ENCODE measurements around the gene UNC13C.
"Not testable (repeated sequence)": the region's sequence is repeated elsewhere in the genome, so short reads cannot be mapped to it uniquely, and the experiment has no call there.

The UNC13C gene

GRCh38 chr15:53978253-53978906, at the start of gene UNC13C:
TSS of gene UNC13C (plus strand) at chr15:53978441. CDS start at chr15:54012904, 34,463 bp downstream.
- DNase-seq = no peak

DNA sequence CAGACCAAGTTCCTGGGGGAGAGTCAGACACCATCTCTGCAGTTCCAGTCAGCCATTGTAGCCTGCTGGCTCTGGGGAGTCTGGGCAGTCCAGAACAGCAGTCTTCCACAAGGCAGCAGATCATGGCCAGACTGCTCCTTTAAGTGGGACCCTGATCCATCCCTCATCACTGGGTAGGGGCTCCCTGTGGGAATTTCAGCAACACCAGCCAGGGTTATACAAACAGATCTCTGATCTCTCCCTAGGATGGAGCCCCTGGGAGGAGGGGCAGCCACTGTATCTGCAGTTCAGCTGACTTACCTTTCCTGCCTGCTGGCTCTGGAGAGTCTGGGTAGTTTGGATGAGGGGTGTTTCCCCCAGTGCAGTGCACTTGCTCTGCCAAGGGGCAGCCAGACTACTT, 42.1 kb upstream of the UNC13C start:
- no peak for DNase-seq

DNA sequence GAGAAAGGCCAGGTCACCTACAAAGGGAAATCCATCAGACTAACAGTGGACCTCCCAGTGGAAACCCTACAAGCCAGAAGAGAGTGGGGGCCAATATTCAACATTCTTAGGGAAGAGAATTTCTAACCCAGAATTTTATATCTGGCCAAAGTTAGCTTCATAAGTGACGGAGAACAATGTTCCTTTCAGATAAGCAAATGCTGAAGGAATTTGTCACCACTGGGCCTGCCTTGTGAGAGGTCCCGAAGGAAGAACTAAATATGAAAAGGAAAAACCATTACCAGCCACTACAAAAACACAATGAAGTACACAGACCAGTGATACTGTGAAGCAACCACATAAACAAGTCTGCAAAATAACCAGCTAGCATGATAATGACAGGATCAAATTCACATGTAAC, 40.6 kb upstream of the UNC13C start:
- not testable (repeated sequence) for DNase-seq

GRCh38 chr15:53950572-53950971, 27.7 kb upstream of the UNC13C start:
- no peak for DNase-seq

DNA sequence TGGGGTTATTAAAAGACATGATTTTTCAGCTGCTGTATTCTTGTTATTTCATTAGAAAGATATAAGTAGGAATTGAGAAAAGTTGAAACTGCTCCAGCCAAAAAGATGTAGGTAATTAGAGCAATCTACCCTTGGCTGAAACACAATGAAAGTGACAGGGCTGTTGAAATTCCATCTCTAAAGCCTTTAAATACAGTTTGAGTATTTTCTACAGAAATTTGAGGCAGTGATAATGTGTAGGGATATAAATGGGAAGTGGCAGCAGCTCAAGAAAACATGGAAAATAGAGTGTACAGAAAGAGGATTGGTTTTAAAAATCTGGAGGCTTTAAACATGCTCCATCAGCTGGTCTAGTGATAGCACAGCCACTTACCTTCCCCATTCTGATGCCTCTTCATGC, 22.8 kb upstream of the UNC13C start:
- DNase-seq = no peak

GRCh38 chr15:53962646-53963561, 15.3 kb upstream of the UNC13C start:
- no peak for DNase-seq

DNA sequence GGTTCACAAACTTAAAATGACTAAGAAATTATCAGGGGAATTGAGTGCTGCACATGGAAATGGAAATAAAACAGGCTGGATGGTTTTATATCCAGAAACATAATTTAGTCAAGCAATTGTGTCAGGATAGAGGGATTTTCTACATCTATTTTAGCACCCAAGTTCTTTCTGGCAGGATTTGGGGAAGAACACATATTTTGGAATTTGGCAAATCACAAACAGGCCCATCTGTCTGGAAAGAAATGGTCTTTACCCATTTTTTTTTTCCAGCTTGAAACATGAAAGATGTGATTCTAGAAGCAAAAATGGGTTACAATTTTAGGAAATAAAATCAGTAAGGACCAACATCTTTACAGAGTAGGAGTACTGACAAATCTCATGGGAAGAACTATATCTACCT, 14.4 kb upstream of the UNC13C start:
- DNase-seq = no peak

GRCh38 chr15:53974121-53974520, 4.1 kb upstream of the UNC13C start:
- DNase-seq = no peak

DNA sequence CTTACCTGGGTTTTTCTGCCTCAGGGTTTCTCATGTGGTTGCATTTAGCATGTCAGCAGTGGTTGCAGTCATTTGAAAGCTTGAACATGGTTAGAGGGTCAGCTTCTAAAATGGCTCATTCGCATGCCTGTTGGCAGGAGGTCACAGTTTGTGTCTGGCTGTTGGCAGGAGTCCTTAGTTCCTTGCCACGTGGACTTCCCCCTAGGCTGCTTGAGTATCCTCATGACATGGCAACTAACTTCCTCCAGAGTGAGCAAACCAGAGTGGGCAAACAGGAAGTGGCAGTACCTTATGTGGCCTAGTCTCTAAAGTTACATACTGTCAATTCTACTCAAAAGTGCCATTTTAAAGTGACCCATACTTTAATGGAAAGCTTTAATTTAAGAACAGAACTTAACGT, 3.4 kb upstream of the UNC13C start:
- DNase-seq = no peak

DNA sequence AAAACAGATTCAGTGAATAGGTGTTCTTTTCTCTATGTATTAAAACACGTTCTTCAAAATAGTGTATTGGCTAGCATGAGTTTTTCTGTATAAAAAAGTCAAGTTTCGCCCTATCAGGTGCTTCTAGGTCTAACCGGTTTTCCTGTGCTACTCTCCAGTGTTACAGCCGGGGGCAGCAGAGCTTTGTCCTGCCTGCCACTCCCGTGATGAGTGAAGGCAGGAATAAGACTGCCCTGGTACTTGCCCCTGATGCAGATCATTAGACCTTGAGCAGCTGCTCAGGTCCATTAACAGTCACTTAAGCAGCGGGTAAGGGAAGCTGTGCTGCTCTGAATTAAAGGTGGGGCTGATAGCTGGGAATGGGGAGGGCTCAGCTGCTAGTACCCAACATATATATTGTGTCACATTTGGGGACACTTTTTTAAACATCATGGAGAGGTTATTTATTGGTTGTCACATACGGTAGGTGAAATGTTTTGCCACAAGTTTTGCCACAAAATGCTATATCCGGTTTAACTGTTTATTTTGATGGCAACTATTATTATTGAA, 1.3 kb upstream of the UNC13C start:
- DNase-seq = no peak

- no peak for DNase-seq
Observed at GRCh38 chr15:53979051-53979788, 979 bp downstream of the UNC13C start.

- DNase-seq = no peak
Observed at GRCh38 chr15:53980021-53980420, 1.8 kb downstream of the UNC13C start.

DNA sequence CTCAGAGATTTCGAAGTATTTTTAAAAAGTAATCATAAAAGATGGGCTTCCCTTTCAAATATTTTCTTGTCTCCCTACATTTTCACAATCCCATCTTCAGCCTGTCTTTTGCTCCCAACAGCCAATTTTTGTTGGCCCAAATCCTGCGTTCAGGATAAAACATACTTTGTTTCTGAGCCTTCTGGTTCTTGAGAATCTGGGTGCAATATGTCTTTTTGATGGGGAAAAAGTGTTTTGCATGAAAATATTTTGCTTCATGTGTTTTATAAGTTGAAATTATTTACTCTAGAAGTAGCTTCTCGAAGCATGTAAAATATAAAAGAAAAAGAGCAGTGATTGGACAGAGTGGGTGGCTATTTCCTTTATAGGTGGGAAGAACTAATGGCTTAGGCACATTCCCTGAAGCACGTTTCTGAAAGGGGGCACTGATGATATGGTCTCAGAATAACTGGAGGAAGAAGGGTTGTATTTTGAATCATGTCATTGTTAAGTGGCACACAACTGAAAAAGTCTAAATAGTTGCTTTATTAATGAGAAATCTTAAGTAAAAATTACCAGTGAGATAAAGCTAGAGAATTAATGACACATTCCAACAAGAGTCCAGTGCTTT, 3.9 kb downstream of the UNC13C start:
- no peak for DNase-seq

DNA sequence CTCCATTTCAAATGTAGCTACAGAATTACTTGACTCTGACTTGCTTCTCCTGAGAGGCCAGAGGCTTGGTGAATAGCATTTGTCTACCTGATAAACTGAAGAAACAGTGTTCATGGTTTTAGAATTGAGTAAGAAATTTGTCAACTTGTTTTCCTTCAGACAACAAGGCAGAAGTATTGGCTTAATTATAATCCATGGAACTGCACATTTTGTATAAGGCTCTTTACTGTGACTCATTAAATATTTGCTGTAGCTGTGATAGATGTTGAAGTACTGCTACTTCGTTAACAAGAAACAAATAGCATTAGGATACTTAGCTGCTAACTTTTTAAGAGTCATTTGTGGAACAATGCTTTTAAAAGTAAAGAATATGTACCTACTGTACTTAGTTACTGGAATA, 4.6 kb downstream of the UNC13C start:
- DNase-seq = no peak

DNA sequence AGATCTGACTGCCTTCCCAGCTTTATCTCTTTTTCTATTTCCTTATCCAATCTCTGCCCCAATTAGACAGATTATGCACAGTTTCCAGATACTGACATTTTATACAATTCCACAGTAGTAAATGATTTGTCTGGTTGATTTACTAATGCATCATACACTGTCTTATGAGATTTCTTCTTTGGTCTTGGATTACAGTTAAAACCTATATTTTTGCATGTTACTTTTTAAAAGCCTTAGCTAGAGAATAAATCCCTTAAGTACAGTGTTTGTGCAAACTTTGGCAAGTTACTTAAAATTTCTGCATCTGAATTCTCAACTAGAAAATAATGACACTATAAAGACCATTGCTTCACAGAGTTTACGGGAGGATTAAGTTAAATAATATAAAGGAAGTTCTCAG, 6.0 kb downstream of the UNC13C start:
- DNase-seq = no peak

- DNase-seq = no peak
Observed at GRCh38 chr15:53985562-53985961, 7.3 kb downstream of the UNC13C start.

- DNase-seq = no peak
Observed at GRCh38 chr15:53987480-53987879, 9.2 kb downstream of the UNC13C start.

DNA sequence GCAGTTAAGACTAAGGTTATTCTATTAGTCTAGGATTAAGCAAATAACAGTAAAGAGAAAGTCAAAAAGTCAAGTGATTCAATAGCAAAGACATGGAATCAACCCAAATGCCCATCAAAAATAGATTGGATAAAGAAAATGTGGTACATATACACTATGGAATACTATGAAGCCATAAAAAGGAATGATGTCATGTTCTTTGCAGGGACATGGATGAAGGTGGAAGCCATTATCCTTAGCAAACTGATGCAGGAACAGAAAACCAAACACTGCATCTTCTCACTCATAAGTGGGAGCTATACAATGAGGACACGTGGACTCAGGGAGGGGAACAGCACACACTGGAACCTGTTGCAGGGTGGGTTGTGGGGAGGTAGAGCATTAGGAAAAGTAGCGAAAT, 29.0 kb downstream of the UNC13C start:
- DNase-seq = no peak

DNA sequence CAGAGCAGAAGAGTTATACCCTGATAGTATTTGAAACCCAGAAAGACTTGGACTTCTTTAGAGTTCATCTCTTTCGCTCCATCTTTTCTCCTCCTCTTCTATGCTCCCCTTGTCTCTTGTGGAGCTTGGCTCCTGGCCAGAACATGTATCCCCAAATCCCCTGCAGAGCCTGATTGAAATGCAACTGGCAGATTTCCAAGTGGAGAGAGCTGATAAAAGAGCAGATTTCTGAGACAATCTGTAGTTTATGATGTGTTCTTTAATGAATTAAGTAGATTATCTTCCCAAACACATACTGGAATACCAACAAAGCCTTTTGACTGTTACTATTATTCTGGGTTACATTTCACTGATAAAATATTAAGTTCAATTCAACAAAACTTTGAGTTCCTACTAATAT, 33.4 kb downstream of the UNC13C start:
- no peak for DNase-seq

DNA sequence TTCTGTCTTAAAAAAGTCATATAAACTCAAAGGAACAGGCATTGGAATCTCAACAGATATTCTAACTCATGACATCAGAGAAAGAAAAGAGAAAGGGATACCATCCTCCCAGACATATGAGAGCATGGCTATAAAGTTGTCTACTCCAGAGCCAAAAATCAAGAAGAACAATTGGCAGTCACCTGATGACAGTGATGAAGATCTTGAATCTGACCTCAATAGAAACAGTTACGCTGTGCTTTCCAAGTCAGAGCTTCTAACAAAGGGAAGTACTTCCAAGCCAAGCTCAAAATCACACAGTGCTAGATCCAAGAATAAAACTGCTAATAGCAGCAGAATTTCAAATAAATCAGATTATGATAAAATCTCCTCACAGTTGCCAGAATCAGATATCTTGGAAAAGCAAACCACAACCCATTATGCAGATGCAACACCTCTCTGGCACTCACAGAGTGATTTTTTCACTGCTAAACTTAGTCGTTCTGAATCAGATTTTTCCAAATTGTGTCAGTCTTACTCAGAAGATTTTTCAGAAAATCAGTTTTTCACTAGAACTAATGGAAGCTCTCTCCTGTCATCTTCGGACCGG, 35.9 kb downstream of the UNC13C start:
- DNase-seq = no peak

- DNase-seq = no peak
Observed at GRCh38 chr15:54017251-54017650, 39.0 kb downstream of the UNC13C start.

DNA sequence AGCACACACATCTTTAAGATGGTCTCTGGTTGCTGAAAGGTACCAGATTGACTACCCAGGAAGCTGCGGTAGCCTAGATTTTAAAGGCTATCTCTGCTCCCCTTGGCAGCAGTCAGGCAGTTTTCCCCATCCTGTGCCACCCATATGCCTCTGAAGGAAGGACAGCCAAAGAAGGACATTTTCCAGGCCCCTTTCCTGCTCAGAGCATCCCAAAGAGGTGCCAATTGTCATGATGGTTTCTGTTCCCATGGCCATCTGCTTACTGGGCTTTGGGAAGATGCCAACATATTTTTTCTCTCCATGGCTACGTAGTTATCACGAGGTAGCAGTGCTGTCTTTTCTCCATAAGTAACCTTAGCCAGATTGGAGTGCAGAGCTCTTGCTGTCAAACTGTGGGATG, 39.7 kb downstream of the UNC13C start:
- no peak for DNase-seq

DNA sequence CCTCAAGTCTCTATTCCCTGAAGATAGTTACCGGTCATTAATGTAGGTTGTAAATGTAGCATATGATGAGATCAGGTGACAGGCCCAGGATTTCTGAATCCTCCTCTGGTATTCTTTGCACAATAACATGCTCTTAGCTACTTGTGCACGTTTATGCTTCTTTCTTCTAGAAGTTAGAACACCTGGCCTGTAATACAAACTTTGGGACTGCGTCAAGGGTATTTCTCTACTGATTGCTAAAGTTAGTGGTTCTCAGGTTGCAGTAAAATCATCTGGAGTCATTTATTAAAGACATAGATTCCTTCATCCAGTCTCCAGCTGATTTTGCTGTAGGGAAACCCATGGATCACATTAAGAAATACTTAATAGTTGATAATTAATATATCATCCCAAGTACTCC, 48.0 kb downstream of the UNC13C start:
- DNase-seq = no peak
